SH-SY5Y (cell line): ENCODE data around the gene PYHIN1.

Experiments
- GATA2 ChIP-seq: IDR thresholded peaks from 2 replicates; pipeline ENCODE4 v1.6.1; 2011; ENCODE audit warnings: mild to moderate bottlenecking, low read depth, low read length
- GATA3 ChIP-seq: IDR thresholded peaks from 2 replicates; pipeline ENCODE4 v1.6.1; 2011; ENCODE audit warnings: low read depth, mild to moderate bottlenecking, low read length, moderate library complexity

PYHIN1 gene

DNA sequence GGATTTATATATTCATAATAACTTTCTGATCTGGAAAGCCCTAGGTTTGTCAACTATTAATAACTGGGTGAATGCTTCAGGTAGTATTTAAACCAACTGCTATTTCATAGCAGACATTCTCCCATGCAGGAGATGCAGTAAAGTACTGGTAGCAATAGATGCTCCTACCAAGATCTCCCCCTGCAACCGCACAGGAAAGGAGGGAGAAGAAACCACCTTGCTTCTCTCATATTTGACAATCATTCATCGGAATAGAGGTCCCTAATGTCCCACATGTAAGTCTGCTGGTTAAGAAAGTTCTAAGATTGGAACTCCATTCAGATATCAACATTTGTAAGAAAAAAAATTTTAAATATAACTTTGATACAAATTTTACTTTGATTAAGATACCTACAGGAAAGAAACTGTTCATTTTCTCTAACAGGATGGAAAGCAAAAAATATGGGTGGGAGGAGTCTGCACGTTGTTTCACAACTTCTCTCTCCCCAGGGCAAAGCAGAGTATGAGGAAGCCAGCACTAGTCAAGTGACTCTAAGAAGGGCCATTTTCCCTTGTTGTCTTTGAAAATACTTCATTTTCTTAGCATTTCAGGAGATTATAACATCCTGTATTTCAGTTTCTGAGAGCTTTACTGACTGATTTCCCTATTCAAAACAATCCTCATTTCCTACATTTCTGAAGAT, at the start of gene PYHIN1:
Gene PYHIN1 (plus strand): TSS at position 498 of the 683 bp plus-strand sequence. CDS start 5,359 bp downstream, outside the sequence.
- no peak for TF ChIP-seq GATA3
- no peak for TF ChIP-seq GATA2

DNA sequence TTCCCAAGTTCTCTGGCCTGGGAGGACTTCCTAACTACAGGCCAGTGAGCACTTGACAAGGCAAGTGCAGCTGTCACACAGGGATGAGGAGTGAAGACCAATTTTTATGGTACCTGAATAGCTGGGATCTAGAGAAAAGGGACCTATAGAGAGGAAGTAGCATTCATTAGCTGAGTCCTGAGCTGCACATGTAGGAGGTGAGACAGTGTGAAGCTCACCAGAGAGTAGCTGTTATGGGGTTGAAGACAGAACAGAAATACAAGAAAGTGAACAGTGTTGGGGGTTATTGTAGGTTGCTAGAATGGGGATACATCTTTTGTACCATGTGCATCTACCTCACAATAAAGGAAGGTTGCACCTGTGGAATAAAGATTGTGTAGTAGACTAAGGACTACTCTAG, 37.7 kb upstream of the PYHIN1 start:
- TF ChIP-seq GATA2: no peak
- TF ChIP-seq GATA3: no peak

DNA sequence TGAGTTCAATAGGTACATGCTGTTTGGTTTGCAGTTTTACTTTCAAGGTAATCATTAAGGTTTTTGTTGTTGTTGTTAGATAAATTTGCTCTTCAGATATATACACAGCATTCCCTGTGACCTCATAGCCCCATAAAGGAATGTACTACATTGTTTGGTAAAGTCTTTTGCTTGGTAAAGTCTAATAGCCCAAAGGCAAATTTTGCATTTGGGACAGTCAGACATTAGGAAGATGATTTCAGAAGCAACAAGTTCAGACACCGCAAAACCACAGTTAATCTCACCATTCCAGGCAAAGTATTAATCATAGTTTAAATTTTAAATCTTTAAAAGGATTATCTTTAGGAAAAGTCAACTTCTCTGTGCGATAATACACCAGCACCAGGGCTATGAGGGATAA, 32.6 kb upstream of the PYHIN1 start:
- TF ChIP-seq GATA2 (no peak), GATA3 (no peak)

DNA sequence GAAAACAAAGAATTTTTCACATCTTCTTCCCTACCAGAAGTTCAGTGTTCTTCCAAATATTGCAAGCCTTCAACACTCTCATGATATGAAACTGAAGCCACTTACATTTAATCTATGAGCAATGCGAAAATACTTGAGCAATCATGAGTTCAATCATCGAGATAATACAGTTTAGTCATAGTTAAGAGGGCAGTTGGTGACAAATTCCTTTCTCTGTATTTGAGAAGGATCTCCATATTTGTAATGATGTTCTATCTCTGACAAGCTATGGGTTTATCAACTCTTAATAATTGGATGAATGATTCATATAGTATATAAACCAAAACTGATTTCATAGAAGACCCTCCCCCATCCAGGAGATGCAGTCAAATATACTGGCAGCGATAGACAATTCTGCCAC, 29.7 kb upstream of the PYHIN1 start:
- TF ChIP-seq GATA3: no peak
- no peak for TF ChIP-seq GATA2

DNA sequence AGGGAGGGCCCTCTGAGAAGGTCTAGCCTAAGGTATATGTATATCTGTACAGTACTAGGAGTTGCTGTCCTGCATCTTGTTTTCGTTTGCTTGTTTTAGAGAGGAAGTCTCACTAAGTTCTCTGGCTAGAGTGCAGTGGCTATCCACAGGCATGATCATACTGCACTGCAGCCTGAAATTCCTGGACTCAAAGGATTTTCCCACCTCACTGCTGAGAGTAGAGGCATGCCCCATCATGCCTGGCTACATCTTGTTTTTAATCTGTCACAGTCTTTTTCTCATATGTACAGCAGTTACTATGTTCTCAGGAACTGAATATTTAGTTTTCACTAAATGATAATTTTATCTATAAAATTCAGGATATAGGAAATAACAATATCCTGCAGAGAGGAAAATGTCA, 15.3 kb upstream of the PYHIN1 start:
- TF ChIP-seq GATA2 (no peak), GATA3 (no peak)

DNA sequence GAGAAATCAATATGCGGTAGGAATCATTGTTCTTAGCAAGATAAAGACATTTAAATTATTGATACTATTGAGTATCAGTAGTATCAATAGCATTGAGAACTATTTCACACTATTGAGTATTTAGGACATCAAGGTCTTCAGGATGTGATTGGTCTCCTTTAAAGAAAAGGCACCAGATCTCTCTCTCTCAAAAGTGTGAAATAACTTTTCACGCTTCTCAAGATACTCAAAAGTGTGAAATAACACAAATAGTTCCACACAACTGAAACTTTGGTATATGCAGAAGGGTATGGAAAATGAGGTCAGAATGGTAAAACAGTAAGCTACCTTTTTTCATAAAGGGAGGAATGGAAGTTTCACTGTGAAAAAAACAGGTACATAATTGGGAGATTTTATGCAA, 6.7 kb upstream of the PYHIN1 start:
- TF ChIP-seq GATA2 (no peak), GATA3 (no peak)

DNA sequence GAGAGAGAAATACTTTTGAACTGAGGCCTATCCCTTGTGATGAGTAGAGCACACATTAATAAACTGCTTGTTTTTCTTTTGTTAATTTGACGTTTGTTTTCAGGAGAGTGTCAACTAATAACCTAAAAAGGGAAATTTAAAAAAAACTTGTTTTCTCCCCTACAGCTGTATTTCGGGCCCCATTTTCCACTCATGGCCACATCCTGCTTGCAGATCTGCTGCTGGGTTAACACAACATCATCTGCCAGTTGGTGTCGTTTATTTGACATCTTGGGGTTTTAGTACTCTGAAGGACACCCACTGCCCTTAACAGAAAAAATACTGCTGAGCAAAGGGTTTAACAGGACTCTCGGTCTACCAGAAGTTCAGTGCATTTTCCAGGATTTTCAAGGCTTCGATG, 848 bp upstream of the PYHIN1 start:
- no peak for TF ChIP-seq GATA3
- TF ChIP-seq GATA2: no peak

DNA sequence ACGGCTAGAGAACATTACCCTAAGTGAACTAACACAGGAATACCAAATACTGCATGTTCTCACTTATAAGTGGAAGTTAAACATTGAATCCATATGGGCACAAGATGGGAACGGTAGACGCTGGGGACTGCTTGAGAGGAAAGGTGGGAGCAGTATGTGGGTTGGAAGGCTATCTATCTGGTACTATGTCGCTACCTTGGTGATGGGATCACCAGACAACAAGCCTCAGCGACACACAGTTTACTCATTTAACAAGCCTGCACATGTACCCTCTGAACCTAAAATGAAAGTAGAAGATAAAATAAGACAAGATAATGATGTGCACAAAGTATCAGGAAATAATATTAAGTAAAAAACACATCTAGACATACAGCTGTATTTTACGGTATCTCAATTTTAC, 819 bp downstream of the PYHIN1 start:
- TF ChIP-seq GATA2: no peak
- no peak for TF ChIP-seq GATA3

DNA sequence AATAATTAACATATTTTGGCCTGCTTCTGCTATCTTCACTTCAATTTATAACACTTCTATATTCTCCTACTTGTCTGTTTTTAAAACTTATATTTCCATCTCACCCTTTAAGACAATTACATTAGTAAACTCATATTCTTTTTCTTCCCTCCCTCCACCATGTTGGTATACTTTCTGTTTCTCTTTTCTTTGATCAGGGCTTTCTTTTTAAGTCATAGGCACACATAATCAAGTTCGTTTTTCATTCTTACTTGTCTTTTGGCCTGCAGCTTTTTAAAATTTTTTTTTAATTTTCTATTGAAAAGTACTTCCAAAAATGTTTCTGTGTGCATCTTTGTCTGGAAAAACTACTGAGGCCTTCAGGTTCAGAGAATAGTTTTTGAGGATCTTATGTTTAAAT, 2.3 kb downstream of the PYHIN1 start:
- TF ChIP-seq GATA3 (no peak), GATA2 (no peak)

DNA sequence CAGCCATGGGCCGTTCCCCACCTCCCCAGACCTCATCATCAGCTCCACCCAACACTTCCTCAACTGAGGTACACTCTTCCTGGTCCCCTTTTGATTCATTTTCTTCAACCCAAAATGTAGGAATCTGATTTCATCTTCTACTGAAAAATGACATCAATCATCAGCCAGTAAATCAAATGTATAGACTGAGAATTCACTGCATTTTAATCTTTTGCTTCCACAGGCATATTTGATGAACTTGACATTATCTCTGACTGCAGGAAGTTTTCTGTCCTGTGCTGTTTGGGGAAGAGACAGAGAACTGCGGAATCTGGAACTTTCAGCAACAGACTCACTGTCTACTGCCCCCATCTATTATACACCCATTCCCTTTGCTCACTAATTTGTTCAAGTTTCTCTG, 7.8 kb downstream of the PYHIN1 start:
- TF ChIP-seq GATA2: no peak
- TF ChIP-seq GATA3: no peak

DNA sequence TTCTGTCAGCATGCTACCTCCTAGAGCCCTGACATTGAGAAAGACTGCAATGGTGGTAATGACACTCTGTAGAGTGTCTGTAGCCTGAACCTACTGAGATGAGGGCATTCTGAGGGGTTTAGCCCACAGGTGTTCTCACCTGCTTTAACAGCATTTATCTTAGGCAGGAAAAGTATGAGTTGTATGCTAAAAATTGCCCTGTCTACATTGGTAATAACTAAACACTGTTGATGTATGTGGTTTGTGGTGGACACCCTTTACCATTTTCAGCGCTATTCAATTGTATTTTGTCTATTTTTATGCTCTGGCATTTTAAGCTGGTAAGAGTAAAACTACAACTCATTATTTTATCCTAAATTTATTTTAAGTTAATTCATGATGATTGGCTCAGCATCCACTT, 10.0 kb downstream of the PYHIN1 start:
- TF ChIP-seq GATA2 (no peak), GATA3 (no peak)

DNA sequence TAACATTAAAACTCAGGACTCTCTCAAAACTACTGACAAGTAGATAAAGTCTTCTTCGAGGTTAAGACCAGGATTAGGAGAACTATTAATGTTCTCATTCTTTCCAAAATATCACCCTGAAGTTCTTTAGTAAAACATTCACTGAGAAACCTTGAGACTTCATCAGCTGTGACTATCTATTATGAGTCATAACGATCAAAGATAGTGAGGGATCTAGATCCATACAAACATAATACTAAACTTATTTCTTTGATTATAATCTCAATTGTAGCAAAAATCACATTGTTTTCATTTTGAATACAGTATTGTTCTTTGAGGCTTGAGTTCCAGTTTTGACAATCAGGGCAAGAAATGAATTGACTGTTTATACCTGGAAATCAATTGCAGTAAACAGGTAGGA, 11.1 kb downstream of the PYHIN1 start:
- TF ChIP-seq GATA3 (no peak), GATA2 (no peak)

DNA sequence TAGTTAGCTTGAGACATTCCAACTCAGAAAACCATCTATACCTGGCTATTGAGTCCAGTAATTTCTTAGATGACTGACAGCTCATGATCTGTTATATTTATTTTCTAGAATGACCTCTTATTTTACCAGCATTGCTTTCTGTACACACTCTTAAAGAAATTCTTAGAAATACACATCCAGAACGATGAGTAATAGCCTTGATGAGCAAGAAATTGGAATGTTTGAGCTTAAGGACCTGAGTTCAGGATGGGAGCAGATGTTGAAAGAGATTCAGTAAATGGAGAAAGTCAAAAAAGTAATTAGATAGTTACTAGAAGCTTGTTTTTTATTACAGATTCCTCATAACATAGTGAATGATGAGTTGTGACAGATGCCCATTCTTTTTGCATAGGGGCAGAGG, 11.7 kb downstream of the PYHIN1 start:
- no peak for TF ChIP-seq GATA3
- no peak for TF ChIP-seq GATA2

DNA sequence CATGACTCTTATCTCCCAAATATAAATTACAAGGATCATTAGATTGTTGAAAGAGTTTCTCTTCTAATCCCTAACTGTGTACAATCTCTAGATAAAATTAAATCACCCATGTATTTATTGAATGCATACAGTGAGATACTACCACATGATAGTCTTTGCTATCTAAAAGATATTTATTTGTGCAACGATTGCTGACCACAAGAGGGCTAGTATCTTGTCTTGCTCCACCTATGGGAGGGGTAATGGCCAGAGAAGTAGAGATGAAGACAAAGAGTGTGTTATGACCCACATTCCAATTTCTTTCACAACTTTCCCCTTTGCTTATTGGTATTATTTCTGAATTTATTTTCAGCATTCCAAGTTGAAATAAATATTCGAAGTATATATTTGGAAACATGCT, 13.7 kb downstream of the PYHIN1 start:
- TF ChIP-seq GATA2 (no peak), GATA3 (no peak)

DNA sequence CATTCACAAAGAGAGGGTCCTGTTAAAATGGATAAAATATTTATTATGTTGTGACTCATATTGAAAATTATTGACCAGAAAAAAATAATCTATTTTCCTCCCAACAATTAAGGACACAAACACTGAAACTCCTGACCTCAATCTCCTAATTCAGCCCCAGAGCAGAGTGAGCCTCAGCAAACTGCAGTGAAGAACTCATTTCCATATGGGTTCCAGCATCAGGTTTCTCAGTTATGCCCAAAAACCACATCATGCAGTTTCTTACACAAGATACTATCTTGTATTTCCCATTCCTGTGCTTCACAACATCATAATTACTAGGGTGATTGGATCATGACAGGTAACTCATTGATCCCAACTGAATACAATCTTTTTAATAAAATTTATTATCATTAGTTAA, 15.4 kb downstream of the PYHIN1 start:
- no peak for TF ChIP-seq GATA2
- no peak for TF ChIP-seq GATA3

DNA sequence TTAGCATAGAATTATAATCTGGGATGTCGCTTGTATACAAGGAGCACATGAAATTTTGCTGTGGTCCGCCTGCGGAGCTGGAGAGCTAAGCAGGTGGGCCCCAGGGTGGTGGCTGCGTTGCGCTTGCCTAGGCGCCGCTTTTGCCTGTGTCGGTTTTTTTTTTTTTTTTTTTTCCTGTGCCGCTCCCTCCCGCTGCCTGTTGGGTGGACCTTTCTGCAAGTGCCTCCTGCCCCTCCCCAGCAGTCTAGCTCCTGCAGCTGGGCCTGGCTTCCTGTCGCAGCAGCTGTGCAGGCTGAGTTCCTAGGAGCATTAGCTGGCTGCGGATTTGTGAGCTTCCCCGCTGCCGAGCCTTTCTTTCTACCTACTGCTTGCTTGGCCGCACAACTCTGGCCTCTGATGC, 20.6 kb downstream of the PYHIN1 start:
- TF ChIP-seq GATA3: no peak
- TF ChIP-seq GATA2: no peak
